SU-DHL-6 (cell line): ENCODE results near the gene ROMO1.

Experiments
- H2AFZ ChIP-seq: fragments of 200-600 bp; sonication (generic); 2 replicates; pipeline ENCODE4 v1.6.1; 2014; ENCODE audit warnings: low read depth, mild to moderate bottlenecking, moderate library complexity, mixed read lengths, antibody characterized with exemption, low read length; ENCODE audit not compliant: severe bottlenecking
- H3F3A ChIP-seq: fragments of 200-600 bp; shearing (Covaris generic); 2 replicates; pipeline ENCODE4 v1.6.0; 2016; ENCODE audit warnings: antibody characterized with exemption, mild to moderate bottlenecking; ENCODE audit not compliant: insufficient read depth
- H3K27ac ChIP-seq: fragments of 200-600 bp; sonication (generic); 2 replicates; pipeline ENCODE4 v1.5.1; 2016; ENCODE audit warnings: low read depth, mild to moderate bottlenecking, low read length, moderate library complexity, mixed read lengths
- H3K27me3 ChIP-seq: fragments of 200-600 bp; sonication (generic), shearing (Covaris generic); 2 replicates; pipeline ENCODE4 v1.6.0; 2014; ENCODE audit warnings: mild to moderate bottlenecking, low read length
- H3K36me3 ChIP-seq: fragments of 200-600 bp; sonication (generic); 2 replicates; pipeline ENCODE4 v1.6.1; 2014; ENCODE audit warnings: mild to moderate bottlenecking, low read length, mixed read lengths
- H3K4me2 ChIP-seq: fragments of 300-600, 200-600 bp; shearing (Covaris generic), sonication (generic); 2 replicates; pipeline ENCODE4 v1.6.0; 2014; ENCODE audit warnings: low read length, low read depth, mild to moderate bottlenecking; ENCODE audit not compliant: poor library complexity, severe bottlenecking
- H3K4me3 ChIP-seq: fragments of 200-600 bp; sonication (generic); 2 replicates; pipeline ENCODE4 v1.5.1; 2014; ENCODE audit warnings: antibody characterized with exemption, low read length, mild to moderate bottlenecking, mixed read lengths; ENCODE audit not compliant: insufficient read depth, poor library complexity, severe bottlenecking
- H3K79me2 ChIP-seq: fragments of 200-600 bp; sonication (generic); 2 replicates; pipeline ENCODE4 v1.6.1; 2014; ENCODE audit warnings: mild to moderate bottlenecking, low read length, moderate library complexity; ENCODE audit not compliant: insufficient read depth
- H3K9ac ChIP-seq: fragments of 200-600 bp; sonication (generic); 2 replicates; pipeline ENCODE4 v1.7.0; 2014; ENCODE audit warnings: mild to moderate bottlenecking, low read length
- H3K9me2 ChIP-seq: fragments of 200-600 bp; sonication (generic); replicated peaks from 2 replicates; pipeline ENCODE4 v1.6.1; 2014; ENCODE audit warnings: low read length; ENCODE audit not compliant: insufficient read depth
- H3K9me3 ChIP-seq: fragments of 200-600 bp; sonication (generic); 2 replicates; pipeline ENCODE4 v1.6.1; 2014; ENCODE audit warnings: low read length, mixed read lengths; ENCODE audit not compliant: insufficient read depth
- H4K20me1 ChIP-seq: fragments of 200-600 bp; sonication (generic); 2 replicates; pipeline ENCODE4 v1.6.1; 2014; ENCODE audit warnings: low read depth, mild to moderate bottlenecking, antibody characterized with exemption, low read length, moderate library complexity, mixed read lengths
- EZH2phosphoT487 ChIP-seq: fragments of 200-600 bp; sonication (generic), shearing (Covaris generic); conservative IDR thresholded peaks from 2 replicates; pipeline ENCODE4 v1.6.1; 2018; ENCODE audit warnings: mild to moderate bottlenecking, antibody characterized with exemption, low read length, moderate library complexity, mixed read lengths
- TF ChIP-seq, protein P1 (sequence below): fragments of 200-600 bp; sonication (generic); IDR thresholded peaks from one replicate; pipeline ENCODE4 v1.5.1; 2017; ENCODE audit warnings: antibody characterized with exemption, mild to moderate bottlenecking, low read length, moderate library complexity; ENCODE audit not compliant: insufficient read depth, poor library complexity, severe bottlenecking

The ROMO1 gene

DNA sequence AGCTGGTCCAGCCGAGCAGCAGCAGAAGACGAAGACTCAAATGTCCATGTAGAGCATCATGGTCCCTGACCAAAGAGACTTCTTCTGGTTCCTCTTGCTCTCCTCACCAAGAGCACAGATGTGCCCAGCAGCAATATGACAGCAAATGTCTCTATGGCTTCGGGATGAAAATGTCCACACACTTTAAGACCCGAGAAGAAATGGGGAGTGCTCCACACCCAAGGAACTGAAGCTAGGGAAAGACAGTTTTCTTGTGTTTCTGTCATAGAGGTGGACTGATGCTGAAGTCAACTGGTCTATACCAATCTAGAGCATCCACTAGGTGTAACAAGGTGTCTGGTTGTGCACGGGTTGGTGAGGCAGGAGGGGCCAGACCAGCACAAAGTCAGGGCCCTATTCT lies 30.0 kb upstream of the ROMO1 start:
- no peak overlapping the region for H3K4me2 ChIP-seq
- H3F3A ChIP-seq, result peaks cover 11% of the 10 kb centered on the region
- no peaks in the 10 kb centered on the region for H4K20me1 ChIP-seq
- H3K27ac ChIP-seq, result no peak overlapping the region
- H3K79me2 ChIP-seq, result peaks cover 5% of the 10 kb centered on the region
- H3K27me3 ChIP-seq, result no peaks in the 10 kb centered on the region
- no peak overlapping the region for H2AFZ ChIP-seq
- H3K36me3 ChIP-seq, result 0 out of 2 replicates have a peak, but pooled peaks cover 3% of the 10 kb centered on the region
- no peak overlapping the region for H3K9ac ChIP-seq
- H3K4me3 ChIP-seq, result no peak overlapping the region
- H3K9me3 ChIP-seq, result no peaks in the 10 kb centered on the region
- no peak for TF ChIP-seq EZH2phosphoT487
- TF ChIP-seq, protein P1, sequence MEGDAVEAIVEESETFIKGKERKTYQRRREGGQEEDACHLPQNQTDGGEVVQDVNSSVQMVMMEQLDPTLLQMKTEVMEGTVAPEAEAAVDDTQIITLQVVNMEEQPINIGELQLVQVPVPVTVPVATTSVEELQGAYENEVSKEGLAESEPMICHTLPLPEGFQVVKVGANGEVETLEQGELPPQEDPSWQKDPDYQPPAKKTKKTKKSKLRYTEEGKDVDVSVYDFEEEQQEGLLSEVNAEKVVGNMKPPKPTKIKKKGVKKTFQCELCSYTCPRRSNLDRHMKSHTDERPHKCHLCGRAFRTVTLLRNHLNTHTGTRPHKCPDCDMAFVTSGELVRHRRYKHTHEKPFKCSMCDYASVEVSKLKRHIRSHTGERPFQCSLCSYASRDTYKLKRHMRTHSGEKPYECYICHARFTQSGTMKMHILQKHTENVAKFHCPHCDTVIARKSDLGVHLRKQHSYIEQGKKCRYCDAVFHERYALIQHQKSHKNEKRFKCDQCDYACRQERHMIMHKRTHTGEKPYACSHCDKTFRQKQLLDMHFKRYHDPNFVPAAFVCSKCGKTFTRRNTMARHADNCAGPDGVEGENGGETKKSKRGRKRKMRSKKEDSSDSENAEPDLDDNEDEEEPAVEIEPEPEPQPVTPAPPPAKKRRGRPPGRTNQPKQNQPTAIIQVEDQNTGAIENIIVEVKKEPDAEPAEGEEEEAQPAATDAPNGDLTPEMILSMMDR, result no peak
- H3K9me2 ChIP-seq, result no peaks in the 10 kb centered on the region

DNA sequence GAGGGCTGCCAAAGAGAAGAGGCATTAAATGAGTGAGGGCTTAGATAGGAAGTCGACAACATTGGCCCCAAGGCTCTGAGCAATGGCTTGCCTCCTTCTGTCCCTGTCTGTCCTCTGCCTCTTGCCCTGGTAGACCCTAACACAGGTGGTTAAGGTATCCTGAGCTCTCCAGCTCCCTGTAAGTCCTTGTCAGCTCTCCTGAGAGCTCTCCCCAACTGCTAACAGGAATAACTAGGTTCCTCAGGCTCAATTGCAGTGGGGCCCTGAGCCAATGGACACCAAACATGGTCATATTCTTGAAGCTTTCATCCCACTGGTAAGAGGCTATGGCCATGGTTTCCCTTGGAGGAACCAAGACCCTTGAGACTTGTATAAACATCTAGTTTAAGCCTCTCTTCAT lies 29.5 kb upstream of the ROMO1 start:
- no peak overlapping the region for H2AFZ ChIP-seq
- H3K4me3 ChIP-seq, result no peak overlapping the region
- 0 out of 2 replicates have a peak, but pooled peaks cover 3% of the 10 kb centered on the region for H3K36me3 ChIP-seq
- no peak for TF ChIP-seq EZH2phosphoT487
- TF ChIP-seq, protein P1, result no peak
- H3K79me2 ChIP-seq, result peaks cover under 1% of the 10 kb centered on the region; the same call in 1 of the 2 replicates
- no peak overlapping the region for H3K27ac ChIP-seq
- peaks cover 11% of the 10 kb centered on the region for H3F3A ChIP-seq
- H3K9me2 ChIP-seq, result no peaks in the 10 kb centered on the region
- no peaks in the 10 kb centered on the region for H4K20me1 ChIP-seq
- H3K9ac ChIP-seq, result no peak overlapping the region
- no peaks in the 10 kb centered on the region for H3K27me3 ChIP-seq
- no peaks in the 10 kb centered on the region for H3K9me3 ChIP-seq
- no peak overlapping the region for H3K4me2 ChIP-seq

DNA sequence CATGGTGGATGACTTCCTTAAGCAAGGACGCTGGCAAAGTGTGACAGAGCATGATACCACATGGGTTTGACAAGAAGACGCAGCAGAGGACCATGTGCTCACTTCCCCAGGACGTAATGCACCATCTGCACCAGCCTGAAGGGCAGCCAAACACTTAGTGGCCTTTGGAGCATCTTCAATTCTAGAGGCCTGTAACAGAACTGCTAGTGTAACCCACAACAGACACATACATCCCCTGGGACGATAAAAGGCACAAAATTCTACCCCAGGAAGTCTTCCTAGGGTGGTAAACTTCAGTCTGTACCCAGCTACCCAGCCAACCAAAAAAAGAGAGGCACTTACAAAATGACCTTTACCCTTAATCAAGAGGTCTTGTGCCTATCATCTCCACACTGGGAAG lies 25.3 kb upstream of the ROMO1 start:
- H3K9ac ChIP-seq, result no peak overlapping the region

More for the DNA sequence above, 25.3 kb upstream of the ROMO1 start:
- no peak overlapping the region for H3K4me3 ChIP-seq
- no peak overlapping the region for H3K4me2 ChIP-seq
- no peaks in the 10 kb centered on the region for H3K9me3 ChIP-seq
- H3K27me3 ChIP-seq, result no peaks in the 10 kb centered on the region
- TF ChIP-seq, protein P1, result no peak
- no peaks in the 10 kb centered on the region for H3K9me2 ChIP-seq
- no peak overlapping the region for H2AFZ ChIP-seq
- H3F3A ChIP-seq, result 0 out of 2 replicates have a peak, but pooled peaks cover under 1% of the 10 kb centered on the region
- H4K20me1 ChIP-seq, result no peaks in the 10 kb centered on the region
- H3K36me3 ChIP-seq, result no peaks in the 10 kb centered on the region
- no peaks in the 10 kb centered on the region for H3K79me2 ChIP-seq
- H3K27ac ChIP-seq, result no peak overlapping the region
